Ishikawa (cell line): ENCODE results near the gene RBMS1.

Experiments
- CEBPB ChIP-seq: IDR thresholded peaks from 2 replicates; pipeline ENCODE4 v1.6.1; 2012
- CREB1 ChIP-seq: IDR thresholded peaks from 2 replicates; pipeline ENCODE4 v1.6.1; 2012; ENCODE audit warnings: low read depth
- EGR1 ChIP-seq: IDR thresholded peaks from 2 replicates; pipeline ENCODE4 v1.6.1; 2012
- EP300 ChIP-seq: IDR thresholded peaks from 2 replicates; pipeline ENCODE4 v1.6.1; 2012; ENCODE audit warnings: borderline replicate concordance
- FOXM1 ChIP-seq: IDR thresholded peaks from 2 replicates; pipeline ENCODE4 v1.6.1; 2012; ENCODE audit warnings: low read depth, borderline replicate concordance
- NFIC ChIP-seq: IDR thresholded peaks from 2 replicates; pipeline ENCODE4 v1.6.1; 2012
- RAD21 ChIP-seq: IDR thresholded peaks from 2 replicates; pipeline ENCODE4 v1.6.1; 2012; ENCODE audit warnings: low read depth
- TAF1 ChIP-seq: IDR thresholded peaks from 2 replicates; pipeline ENCODE4 v1.6.1; 2012; ENCODE audit warnings: low read depth, mild to moderate bottlenecking
- TCF12 ChIP-seq: IDR thresholded peaks from 2 replicates; pipeline ENCODE4 v1.6.1; 2012; ENCODE audit warnings: low read depth
- TEAD4 ChIP-seq: IDR thresholded peaks from 2 replicates; pipeline ENCODE4 v1.6.1; 2012
- YY1 ChIP-seq: IDR thresholded peaks from 2 replicates; pipeline ENCODE4 v1.6.1; 2012; ENCODE audit warnings: low read depth
- ZBTB7A ChIP-seq: IDR thresholded peaks from 2 replicates; pipeline ENCODE4 v1.6.1; 2012; ENCODE audit warnings: low read depth
- TF ChIP-seq, protein P1 (sequence below): IDR thresholded peaks from 2 replicates; pipeline ENCODE4 v1.6.1; 2012
- TF ChIP-seq, protein P2 (sequence below): IDR thresholded peaks from 2 replicates; pipeline ENCODE4 v1.6.1; 2012
- TF ChIP-seq, protein P3 (sequence below): IDR thresholded peaks from 2 replicates; pipeline ENCODE4 v1.6.1; 2012; ENCODE audit warnings: low read depth, mild to moderate bottlenecking

The RBMS1 gene

DNA sequence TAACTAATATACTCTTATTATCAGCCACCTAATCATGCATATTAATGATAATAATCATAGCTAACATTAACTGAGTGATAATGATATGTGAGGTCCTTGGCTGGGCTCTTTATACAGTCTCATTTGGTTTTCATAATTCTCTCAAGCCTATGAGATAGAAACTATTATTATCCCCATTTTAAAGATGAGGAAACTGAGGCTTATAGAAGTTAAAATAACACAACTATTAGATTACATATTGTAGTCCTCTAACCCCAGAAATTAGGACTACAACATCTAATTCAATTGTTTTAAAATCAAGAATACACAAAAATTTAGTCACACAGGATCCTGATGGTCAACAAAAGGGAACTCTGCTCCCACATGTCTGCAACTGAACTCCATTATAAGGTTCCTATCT, 209.9 kb downstream of the RBMS1 start:
- TF ChIP-seq CREB1 (no peak), TEAD4 (no peak), NFIC (no peak), TAF1 (no peak), CEBPB (no peak), TCF12 (no peak), YY1 (no peak), EP300 (no peak), RAD21 (no peak), FOXM1 (no peak), EGR1 (no peak)
- TF ChIP-seq, protein P1, sequence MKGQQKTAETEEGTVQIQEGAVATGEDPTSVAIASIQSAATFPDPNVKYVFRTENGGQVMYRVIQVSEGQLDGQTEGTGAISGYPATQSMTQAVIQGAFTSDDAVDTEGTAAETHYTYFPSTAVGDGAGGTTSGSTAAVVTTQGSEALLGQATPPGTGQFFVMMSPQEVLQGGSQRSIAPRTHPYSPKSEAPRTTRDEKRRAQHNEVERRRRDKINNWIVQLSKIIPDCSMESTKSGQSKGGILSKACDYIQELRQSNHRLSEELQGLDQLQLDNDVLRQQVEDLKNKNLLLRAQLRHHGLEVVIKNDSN: no peak
- TF ChIP-seq, protein P2, sequence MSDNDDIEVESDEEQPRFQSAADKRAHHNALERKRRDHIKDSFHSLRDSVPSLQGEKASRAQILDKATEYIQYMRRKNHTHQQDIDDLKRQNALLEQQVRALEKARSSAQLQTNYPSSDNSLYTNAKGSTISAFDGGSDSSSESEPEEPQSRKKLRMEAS: no peak
- TF ChIP-seq, protein P3, sequence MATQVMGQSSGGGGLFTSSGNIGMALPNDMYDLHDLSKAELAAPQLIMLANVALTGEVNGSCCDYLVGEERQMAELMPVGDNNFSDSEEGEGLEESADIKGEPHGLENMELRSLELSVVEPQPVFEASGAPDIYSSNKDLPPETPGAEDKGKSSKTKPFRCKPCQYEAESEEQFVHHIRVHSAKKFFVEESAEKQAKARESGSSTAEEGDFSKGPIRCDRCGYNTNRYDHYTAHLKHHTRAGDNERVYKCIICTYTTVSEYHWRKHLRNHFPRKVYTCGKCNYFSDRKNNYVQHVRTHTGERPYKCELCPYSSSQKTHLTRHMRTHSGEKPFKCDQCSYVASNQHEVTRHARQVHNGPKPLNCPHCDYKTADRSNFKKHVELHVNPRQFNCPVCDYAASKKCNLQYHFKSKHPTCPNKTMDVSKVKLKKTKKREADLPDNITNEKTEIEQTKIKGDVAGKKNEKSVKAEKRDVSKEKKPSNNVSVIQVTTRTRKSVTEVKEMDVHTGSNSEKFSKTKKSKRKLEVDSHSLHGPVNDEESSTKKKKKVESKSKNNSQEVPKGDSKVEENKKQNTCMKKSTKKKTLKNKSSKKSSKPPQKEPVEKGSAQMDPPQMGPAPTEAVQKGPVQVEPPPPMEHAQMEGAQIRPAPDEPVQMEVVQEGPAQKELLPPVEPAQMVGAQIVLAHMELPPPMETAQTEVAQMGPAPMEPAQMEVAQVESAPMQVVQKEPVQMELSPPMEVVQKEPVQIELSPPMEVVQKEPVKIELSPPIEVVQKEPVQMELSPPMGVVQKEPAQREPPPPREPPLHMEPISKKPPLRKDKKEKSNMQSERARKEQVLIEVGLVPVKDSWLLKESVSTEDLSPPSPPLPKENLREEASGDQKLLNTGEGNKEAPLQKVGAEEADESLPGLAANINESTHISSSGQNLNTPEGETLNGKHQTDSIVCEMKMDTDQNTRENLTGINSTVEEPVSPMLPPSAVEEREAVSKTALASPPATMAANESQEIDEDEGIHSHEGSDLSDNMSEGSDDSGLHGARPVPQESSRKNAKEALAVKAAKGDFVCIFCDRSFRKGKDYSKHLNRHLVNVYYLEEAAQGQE: no peak

DNA sequence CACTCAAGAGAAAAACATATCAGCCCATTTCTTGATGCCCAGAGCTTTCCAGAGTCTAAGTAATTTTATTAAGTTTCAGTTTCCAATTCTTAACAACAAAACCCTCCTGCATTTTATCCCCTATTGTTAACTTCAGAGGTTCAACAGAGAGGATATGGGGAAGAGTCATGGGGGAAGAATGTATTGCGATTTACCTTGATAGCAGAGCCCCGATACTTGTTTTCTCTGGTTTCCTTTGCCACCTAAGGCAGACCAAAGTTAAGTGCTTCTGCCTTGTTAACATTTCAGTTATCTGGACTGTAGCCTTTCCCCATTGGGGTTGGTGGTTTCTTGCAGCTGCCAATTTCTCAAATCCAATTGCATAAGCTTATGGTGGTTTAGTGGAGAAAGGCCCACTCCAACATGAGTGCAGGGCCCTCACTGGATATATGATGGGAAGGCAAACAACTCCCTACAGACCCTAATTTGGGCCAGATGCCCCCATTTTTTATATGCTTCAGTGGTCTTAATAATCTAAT, 211.5 kb downstream of the RBMS1 start:
- TF ChIP-seq YY1: no peak
- no peak for TF ChIP-seq EGR1
- TF ChIP-seq, protein P2: no peak
- TF ChIP-seq TEAD4: no peak

DNA sequence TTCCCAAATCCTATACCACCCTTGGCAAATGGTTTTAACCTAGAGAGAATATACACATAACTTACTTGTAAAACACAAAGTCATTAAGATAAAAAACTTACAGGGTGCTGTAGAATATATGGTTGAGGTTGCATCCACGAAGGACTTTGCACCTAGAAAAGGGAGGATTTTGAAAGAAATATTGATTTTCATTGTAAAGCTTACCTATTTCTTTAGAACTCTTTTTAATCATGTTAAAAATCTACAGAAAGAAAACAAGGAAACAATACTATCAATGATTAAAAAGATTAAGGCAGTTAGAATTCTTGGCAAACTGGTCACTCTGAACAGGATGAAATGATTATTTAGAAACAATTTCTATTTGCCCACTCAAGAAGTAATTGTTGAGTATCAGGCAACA, 212.4 kb downstream of the RBMS1 start:
- no peak for TF ChIP-seq ZBTB7A
- TF ChIP-seq, protein P3: no peak

DNA sequence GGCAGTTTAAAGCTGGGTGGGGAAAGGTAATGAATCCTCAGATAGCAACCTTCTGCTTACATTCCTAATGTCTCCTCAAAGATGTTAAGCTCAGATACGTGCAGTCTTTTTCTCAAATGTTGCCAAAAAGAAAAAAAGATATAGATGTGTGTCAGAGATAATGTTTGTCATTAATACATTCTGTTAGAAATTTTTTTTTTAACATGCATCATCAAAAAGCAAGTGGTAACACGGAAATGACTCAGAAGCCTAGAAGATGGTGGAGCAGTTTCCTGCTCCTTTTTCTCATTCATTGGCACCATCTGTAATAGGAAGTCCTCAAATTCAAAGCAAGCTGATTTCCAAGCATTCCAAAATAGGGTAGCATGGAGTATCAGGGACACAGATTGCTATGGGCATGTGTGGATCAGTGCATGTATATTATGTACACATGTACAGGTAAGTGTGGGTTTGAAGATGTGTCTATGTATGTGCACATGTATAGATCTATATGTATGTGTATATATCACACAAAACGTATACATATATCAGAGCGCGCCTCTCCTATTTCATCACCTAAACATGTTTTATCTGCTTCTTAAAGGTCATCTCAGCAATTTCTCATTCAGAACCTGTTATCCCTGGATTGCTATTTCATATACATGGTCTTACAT, 213.7 kb downstream of the RBMS1 start:
- no peak for TF ChIP-seq YY1
- TF ChIP-seq, protein P3: no peak
- TF ChIP-seq TAF1: no peak
- no peak for TF ChIP-seq RAD21
- no peak for TF ChIP-seq EGR1
- no peak for TF ChIP-seq NFIC
- TF ChIP-seq TCF12: no peak
- TF ChIP-seq, protein P1: no peak
- TF ChIP-seq TEAD4: no peak
- TF ChIP-seq FOXM1: no peak
- TF ChIP-seq, protein P2: no peak
- TF ChIP-seq CEBPB: no peak
- TF ChIP-seq CREB1: no peak
- no peak for TF ChIP-seq EP300
- no peak for TF ChIP-seq ZBTB7A

DNA sequence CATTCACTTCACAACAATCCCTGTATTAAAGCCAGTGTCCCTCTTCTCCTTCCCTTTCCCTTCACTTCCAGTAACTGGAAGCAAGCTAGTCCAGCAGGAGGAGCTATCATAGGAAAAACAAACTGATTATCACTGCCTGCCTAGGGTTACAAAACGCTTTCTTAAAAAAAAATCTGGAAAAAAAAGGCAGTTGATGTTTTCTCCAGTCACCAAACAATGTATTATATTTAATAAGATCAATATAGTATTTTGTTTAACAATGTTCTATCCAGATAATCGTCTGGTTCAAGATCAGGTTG, 214.8 kb downstream of the RBMS1 start:
- no peak for TF ChIP-seq NFIC
